AG08395 (cell line): ENCODE measurements around the gene PDZD2.
"Not testable (repeated sequence)": the region's sequence is repeated elsewhere in the genome, so short reads cannot be mapped to it uniquely, and the experiment has no call there.

ENCODE experiments used
- DNase-seq: peaks from one replicate; pipeline ENCODE4 v3.0.0; 2012; ENCODE audit warnings: mixed read lengths, low spot score

Gene PDZD2

DNA sequence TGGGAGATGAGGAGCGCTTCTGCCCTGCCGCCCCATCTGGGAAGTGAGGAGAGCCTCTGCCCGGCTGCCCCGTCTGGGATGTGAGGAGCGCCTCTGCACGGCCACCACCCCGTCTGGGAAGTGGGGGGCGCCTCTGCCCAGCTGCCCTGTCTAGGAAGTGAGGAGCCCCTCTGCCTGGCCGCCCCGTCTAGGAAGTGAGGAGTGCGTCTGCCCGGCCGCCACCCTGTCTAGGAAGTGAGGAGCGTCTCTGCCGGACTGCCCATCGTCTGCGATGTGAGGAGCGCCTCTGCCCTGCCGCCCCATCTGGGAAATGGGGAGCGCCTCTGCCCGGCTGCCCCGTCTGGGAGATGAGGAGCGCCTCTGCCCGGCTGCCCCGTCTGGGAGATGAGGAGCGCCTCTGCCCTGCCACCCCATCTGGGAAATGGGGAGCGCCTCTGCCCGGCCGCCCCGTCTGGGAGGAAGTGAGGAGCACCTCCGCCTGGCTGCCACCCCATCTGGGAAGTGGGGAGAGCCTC lies 401.3 kb downstream of the PDZD2 start:
- DNase-seq = not testable (repeated sequence)

DNA sequence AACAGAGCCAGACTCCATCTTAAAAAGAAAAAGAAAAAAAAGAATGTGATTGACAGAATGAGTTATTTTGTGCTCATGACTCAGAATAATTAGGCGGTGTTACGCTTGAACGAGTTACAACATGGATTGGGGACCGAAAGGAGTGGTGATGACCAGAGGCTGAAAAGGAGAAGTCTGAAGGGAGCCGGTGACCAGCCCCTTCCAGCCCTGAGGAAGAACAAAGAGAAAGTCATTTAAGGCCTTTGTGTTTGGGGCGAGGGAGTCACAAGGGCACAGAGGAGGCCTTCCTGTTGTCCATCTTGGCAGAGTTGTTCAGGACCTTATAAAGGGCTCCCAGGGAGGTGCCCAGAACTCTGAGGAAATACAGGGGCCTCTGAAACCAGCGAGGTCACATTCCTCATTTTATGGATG lies 403.6 kb downstream of the PDZD2 start:
- DNase-seq = no peak

DNA sequence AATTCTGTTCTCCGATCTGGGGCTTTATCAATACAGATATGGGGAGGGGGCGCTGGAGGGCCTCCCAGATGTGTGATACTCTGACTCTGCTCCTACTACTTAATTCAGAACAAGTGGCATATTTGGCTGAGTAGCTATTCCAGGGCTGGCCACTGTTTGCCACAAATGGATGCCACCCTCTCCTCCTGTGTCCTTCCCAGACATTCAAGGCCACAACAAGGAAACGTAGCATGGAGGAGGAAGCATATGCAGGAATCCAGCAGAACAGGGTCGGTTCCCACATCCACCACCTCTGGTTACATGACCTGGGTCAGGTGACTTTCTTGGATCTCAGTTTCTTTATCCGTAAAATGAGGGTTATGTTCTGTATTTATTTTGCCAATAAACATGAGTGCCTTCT lies 404.2 kb downstream of the PDZD2 start:
- no peak for DNase-seq

DNA sequence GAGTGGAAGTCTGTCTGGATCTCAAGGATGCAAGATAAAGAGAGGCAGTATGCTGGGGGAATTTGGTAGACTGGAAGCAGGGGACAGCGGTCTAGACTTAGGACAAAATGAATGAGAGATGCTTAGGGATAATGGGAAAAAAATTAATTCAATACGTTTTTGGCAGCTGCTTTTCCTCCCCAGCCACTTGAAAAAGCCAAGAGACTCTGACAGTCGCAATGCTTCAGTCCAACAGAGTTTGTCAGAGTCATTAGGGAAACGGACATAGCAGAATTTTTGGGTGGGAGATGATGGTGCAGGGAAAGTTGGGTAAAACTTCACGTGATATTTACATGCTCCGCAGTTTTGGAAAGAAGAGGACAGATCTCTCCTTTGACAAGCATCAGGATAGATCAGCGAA lies 405.5 kb downstream of the PDZD2 start:
- no peak for DNase-seq

DNA sequence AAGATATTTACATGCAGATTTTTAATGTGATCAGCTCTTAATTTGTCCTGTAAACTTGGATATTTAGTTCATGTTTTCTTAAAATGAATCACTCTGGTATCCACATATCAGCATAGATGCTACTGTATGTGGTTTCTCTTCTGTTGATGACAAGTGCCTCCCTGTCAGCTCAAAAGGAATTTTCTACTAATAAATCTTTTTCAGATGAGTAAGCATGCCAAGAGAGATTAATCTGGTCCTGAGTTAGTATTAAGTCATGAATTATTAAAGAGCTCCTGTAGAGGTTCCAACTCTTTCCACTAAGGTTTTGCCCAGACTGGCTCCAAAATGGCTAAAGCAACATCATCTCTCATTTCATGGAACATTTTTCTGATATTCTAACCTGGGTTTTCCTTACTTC lies 406.0 kb downstream of the PDZD2 start:
- peak; percentile 48 for DNase-seq

DNA sequence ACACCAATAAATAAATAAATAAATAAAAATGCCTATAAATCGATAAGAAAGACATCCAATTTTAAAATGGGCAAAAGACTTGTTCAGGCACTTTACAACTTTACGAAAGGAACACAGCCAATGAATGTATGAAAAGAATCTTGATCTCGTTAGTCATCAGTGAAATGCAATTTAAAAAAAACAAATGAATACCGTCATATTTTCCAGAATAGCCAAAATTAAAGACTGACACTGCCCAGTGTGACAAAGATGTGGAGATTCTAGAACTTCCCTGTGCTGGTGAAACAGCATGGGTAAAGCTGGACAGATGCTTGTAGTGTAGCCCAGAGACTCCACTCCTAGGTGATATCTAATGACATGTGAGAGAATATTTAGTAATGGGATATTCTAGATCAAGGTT lies 408.1 kb downstream of the PDZD2 start:
- no peak for DNase-seq

DNA sequence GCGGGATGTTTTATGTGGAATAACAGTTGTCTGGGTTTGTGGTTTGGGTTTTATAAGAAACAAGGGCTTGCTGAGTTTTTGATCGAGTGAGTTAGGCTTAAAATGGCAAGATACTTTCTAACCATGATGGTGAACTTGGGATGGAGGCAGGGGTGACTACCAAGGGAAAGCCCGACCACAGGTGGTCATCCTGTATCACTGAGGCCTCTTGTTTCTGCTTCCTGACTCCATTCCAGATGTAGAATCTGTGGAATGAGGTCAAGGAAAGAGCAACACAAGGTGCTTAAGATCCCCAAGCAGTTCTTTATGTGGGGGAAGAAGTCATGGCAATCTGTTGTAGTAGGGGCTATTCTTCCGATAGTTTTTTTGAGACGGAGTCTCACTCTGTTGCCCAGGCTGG lies 412.9 kb downstream of the PDZD2 start:
- no peak for DNase-seq

DNA sequence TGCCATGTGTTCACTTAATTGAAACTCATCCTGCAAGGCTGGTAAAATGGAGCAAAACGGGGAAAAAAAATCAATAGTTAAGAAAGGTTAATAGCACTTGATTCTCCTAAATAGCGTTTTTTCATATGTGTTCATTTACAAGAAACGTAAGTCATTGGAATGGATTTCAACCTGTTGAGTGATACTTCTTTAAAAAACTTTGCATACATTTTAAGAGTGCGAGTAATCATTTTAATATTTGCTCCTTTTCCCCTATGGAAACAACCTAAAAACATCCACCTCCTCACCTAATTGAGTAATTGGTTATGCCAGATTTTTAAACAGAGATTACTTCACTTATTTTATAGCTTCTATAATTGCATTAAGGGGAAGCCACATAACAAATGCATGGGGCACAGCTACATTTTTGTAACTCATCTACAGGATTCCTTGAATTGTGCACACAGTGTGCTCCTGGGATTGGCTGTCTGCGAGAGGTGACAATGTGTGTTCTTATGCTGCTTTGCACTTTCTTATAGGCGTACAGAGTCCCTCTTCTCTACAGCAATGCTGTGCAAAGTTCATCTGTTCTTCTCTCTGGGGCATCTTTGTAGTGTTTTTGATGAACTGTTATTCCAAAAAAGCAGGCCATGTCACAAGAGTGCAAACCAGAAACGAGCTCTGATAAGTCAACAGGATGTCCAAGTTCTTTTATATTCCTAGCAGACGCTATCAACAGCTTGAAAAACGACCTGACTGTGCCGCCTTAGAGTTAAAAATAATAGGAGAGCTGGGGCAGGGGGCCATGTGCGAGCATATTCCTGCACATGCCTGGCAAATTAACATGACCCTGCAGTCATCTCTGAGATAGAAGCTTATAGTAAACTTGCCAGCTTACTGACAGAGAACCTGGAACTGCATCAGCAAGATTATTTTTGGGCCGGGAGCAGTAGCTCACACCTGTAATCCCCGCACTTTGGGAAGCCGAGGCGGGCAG lies 417.2 kb downstream of the PDZD2 start:
- DNase-seq = no peak

DNA sequence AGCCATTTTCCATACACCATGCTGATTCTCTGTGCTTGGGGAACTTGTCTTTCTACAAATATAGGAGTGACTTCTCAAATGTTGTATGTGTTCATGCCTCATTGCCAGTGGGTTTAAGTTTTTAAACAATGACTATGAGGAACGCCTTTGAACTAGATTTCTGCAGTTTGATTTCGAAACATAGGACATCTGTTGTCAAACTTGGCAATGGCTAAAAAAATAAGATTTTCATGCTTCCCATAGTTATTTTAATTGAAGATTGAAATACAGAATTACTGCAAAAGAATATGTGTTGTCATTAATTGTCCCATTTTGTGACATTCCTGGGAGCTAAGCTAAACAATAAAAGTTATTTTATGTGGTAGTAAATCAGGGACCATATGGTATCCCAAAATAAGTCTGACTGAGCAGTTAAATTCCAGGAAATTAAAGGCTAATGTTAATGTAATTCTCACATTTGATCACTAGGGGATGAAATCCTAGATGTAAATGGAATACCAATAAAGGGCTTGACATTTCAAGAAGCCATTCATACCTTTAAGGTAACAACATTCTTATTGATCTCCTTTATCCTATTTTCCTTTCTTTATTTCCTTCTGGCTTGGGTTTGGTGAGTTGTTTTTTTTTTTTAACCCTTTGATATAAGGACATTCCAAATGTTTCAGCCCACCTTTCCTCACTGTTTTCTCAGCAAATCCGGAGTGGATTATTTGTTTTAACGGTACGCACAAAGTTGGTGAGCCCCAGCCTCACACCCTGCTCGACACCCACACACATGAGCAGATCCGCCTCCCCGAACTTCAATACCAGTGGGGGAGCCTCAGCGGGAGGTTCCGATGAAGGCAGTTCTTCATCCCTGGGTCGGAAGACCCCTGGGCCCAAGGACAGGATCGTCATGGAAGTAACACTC lies 418.5 kb downstream of the PDZD2 start:
- no peak for DNase-seq

DNA sequence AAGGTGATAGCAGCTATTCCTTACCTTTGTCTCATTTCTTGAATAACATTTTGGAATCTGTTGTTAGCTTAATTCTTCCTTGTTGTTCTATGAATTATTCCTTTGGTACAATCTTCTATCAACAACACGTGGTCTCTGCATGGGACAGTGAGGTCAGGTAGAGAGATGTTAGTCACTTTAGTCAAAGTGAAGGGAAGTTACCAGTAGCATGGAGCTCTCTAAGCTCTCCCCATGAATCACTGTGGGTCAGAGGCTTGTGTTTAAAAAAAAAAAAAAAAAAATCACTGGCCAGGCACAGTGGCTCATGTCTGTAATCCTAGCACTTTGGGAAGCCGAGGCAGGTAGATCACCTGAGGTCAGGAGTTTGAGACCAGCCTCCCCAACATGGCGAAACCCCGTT lies 419.2 kb downstream of the PDZD2 start:
- no peak for DNase-seq

DNA sequence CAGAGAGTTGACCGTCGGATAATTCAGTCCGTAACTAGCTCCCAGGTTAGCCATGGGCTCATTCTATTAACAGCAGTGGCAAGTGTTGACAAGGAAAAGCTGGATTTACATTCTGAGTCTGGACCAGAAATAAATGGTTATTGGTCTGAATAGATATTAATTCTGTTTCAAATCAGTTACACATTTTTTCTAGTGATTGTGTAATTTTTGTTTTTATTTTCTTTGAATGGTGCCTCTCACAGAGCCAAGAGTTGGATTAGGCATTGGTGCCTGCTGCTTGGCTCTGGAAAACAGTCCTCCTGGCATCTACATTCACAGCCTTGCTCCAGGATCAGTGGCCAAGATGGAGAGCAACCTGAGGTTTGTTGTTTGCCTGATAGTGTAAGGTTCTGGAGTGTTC lies 420.1 kb downstream of the PDZD2 start:
- no peak for DNase-seq

DNA sequence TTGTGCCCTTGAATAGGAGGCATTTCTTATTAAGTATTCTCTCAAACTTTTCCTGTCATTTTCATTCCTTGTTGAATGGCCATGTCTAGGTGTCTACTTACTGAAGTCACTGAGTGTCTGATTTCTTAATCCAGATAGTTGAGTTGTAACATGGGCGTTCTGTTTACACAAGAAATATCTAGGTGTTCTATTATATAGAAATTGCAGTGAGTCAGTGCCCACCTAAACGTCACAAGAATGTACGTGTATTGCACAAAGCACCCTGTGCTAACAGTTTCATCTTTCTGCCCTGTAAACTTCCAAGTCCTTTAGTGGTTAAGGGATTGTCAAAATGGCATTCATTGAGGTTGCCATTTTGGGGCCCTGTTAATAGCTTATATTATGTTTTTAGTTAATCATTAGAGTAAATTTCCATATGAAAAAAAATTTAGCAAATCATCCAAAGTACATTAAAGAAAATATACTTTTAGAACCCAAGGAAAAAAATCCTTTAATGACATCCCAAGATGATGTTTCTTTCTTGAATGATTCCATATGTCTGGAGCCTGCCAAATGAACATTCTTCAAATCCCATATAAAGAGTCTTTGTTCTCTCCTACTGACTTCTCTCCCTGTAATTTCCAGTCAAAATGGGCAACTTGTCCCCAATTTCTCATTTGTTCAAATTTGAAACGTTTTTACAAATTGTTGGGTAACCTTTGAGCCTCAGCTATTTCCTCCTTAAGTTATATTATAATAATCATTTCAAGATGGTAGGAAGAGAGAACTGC lies 421.0 kb downstream of the PDZD2 start:
- DNase-seq = no peak

DNA sequence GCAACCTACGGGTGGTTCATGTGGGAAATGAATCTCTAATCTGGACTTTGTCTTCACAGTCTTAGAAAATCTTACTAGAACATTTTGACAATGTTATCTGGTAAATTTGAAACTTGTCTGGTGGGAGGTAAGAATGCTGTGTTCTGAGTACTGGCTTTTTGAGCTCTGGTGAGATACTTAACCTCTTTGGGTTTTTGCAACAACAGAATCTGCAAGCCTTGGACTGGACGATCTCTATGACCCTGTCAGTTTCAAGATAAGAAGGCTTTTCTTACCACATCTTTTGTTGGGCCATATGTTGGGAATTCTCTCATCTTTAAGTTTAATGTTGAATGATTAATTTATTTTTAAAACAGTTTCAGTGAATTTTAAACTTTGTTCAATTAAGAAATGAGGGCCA lies 422.3 kb downstream of the PDZD2 start:
- no peak for DNase-seq

DNA sequence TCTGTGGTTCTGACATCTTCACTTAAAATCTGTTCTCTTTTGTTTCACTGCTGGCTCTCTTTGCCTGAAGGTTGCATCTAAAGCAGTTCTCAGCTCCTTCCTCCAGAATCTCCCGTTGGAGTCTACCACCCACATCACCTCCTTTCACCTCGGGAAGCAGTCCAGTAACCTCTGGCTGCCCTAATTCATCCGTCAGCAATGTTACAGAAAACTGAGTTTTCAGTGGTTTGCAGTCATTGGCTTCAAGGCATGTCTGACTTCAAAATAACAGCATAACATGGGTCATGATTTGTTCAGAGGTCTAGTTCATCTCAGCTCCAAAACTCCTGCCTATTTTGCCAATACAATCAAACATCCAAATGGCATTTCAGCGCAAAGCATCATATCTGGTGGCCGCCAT lies 427.5 kb downstream of the PDZD2 start:
- no peak for DNase-seq

DNA sequence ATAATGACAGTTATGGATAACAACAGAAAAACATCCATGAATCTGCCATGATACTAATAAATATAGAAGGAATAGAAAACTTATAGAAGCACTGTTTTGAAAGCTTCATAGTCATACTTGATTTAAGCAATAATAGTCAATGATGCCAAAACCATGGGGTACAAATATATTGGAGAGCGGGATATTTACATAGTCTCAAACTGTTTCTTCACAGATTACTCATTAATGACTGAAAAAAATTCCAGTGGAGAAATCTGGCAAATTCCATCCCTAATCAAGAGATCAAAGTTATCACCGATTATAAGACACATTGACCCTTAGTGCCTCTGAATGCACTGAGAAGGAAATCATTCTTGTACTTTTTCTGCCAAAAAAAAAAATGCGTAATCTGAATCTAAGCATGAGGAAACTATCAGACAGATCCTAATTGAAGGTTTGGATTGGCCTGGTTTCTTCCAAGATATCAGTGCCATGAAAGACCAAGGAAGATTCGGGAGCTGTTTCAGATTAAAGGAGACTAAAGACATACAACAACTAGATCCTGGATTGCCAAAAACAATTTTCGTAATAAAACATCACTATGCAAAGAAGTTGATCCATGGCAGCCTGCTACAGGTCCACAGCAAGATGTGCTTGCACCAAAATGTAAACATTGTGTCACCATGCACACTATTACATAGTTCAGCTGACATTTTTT lies 429.0 kb downstream of the PDZD2 start:
- DNase-seq = no peak

DNA sequence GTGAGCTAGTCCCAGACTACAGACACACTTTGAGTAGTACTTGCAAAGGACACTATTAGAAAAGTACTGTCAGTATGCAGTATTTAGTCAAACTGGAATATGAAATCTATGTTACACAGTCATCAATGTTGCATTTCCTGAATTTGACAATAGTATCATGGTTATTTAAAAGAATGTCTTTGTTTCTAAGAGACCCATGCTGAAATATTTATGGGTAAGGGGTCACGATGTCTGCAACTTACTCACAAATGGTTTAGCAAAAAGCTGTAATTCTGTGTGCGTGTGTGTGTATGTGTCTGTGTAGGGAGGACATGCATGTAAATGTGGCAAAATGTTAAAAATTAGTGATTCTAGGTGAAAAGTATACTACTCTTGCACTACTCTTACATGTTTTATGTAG lies 429.6 kb downstream of the PDZD2 start:
- DNase-seq = no peak

DNA sequence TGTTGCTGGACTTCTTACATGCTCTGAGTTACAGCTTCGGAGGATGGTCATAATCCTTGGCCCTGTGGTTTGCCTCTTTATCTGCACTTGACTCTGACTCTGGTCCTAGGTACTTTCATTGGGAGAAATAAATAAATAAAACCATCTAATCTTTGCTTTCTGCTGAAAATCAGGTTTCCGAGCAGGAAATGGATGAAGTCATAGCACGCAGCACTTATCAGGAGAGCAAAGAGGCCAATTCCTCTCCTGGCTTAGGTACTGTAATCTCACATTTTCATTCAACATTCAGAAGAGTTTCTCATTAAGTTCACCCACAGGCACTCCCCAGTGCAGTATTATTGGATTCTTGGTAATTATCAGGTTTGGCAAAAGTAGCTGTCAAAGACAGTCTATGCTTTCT lies 430.5 kb downstream of the PDZD2 start:
- no peak for DNase-seq

DNA sequence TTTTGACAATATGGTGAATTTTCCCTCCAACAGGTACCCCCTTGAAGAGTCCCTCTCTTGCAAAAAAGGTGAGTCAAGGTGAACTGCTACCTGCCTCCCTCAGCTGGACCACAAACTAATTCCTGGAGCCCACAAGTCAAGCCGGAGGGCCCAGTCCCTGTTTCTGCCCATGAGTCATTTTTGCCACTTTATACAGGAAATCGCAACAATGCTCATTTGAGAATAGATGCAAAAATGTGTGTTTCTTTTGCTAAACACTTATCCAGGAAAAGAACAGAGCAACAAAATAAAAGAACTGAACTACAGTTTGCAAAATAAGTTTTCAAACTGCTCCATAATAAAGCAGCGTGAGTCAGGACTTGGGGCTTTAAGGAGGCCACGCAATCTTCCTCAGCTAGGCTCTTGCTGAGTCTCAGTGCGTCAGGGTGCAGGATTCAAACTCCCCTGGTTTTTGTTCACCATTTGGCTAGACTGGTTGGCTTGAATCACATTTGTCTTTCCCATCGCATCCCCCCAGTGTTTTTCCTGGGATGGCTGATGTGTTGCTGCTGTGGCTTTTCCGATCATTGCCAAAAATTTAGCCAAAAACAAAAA lies 432.5 kb downstream of the PDZD2 start:
- no peak for DNase-seq

DNA sequence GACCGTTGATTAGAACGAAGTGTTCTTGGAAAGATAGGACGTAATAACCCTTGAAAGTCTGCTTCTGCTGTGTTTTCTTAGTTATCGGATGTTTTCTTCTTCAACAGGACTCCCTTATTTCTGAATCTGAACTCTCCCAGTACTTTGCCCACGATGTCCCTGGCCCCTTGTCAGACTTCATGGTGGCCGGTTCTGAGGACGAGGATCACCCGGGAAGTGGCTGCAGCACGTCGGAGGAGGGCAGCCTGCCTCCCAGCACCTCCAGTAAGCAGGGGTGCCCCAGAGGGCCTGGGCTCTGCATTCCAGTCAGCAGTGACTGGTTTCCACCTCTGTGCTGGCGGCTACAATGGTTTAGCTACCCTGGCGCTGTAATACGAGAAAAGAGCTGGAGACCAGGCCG lies 433.1 kb downstream of the PDZD2 start:
- DNase-seq = no peak

DNA sequence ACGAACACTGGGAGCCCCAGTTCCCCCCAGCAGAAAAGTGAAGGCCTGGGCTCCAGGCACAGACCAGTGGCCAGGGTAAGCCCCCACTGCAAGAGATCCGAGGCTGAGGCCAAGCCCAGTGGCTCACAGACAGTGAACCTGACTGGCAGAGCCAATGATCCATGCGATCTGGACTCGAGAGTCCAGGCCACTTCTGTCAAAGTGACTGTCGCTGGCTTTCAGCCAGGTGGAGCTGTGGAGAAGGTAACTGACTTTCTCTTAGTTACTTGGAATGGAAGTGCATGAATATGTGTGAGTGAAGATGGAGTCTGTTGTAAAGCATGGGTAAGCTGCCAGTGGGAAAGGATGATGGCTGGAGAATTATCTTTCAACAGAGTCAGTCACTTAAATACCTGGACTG lies 435.5 kb downstream of the PDZD2 start:
- no peak for DNase-seq
